GM23338 (cell line): ENCODE data around the gene MEIOC. TPM values are rescaled to one million over a fixed set of nuclear protein-coding genes. Genes with fewer than 3 reads are reported as not detected.
"Not testable (repeated sequence)": the region's sequence is repeated elsewhere in the genome, so short reads cannot be mapped to it uniquely, and the experiment has no call there.

Experiments
- ATAC-seq: fragments of 200-7000 bp; cut with Tn5 transposase; 3 replicates; pipeline ENCODE4 v1.9.1; 2020
- DNase-seq: peaks from one replicate; pipeline ENCODE4 v3.0.0-alpha.2; 2015; ENCODE audit warnings: low spot score
- H2AFZ ChIP-seq: fragments of 200-600 bp; sonication (generic); 2 replicates; pipeline ENCODE4 v1.8.0; 2016; ENCODE audit warnings: antibody characterized with exemption, mild to moderate bottlenecking, moderate library complexity
- H3F3A ChIP-seq: fragments of 200-600 bp; sonication (generic); replicated peaks from 2 replicates; pipeline ENCODE4 v1.8.0; 2017; ENCODE audit warnings: antibody characterized with exemption, mixed run types, low read depth
- H3K27ac ChIP-seq: fragments of 200-600 bp; sonication (generic); 2 replicates; pipeline ENCODE4 v1.6.1; 2016; ENCODE audit warnings: low read depth
- H3K27me3 ChIP-seq: fragments of 200-600 bp; sonication (generic); 2 replicates; pipeline ENCODE4 v1.8.0; 2016; ENCODE audit warnings: mild to moderate bottlenecking, mixed run types, moderate library complexity; ENCODE audit not compliant: insufficient read depth
- H3K36me3 ChIP-seq: fragments of 200-600 bp; sonication (generic); 2 replicates; pipeline ENCODE4 v1.8.0; 2016; ENCODE audit warnings: mild to moderate bottlenecking; ENCODE audit not compliant: insufficient read depth
- H3K4me1 ChIP-seq: fragments of 200-600 bp; sonication (generic); 2 replicates; pipeline ENCODE4 v1.8.0; 2016; ENCODE audit warnings: mild to moderate bottlenecking, moderate library complexity; ENCODE audit not compliant: insufficient read depth
- H3K4me2 ChIP-seq: fragments of 200-600 bp; sonication (generic); 2 replicates; pipeline ENCODE4 v1.7.1; 2017; ENCODE audit warnings: mixed run types
- H3K4me3 ChIP-seq: fragments of 200-600 bp; sonication (generic); 2 replicates; pipeline ENCODE4 v1.6.1; 2016; ENCODE audit warnings: mixed run types
- H3K79me2 ChIP-seq: fragments of 200-600 bp; sonication (generic); replicated peaks from 2 replicates; pipeline ENCODE4 v1.8.0; 2017; ENCODE audit warnings: mild to moderate bottlenecking; ENCODE audit not compliant: insufficient read depth
- H3K9me2 ChIP-seq: fragments of 200-600 bp; sonication (generic); 2 replicates; pipeline ENCODE4 v1.8.0; 2017; ENCODE audit not compliant: insufficient read depth
- H4K20me1 ChIP-seq: fragments of 200-600 bp; sonication (generic); replicated peaks from 2 replicates; pipeline ENCODE4 v1.8.0; 2017; ENCODE audit warnings: mild to moderate bottlenecking; ENCODE audit not compliant: insufficient read depth
- H3K27ac Mint-ChIP-seq: 2 replicates; pipeline ENCODE4 v1.8.0; 2020; ENCODE audit warnings: inconsistent platforms, mild to moderate bottlenecking, moderate library complexity, mixed read lengths
- H3K27me3 Mint-ChIP-seq: 3 replicates; pipeline ENCODE4 v1.8.0; 2022; ENCODE audit warnings: low read depth, mild to moderate bottlenecking, moderate library complexity, mixed read lengths, inconsistent platforms; ENCODE audit not compliant: insufficient read depth, poor library complexity
- H3K36me3 Mint-ChIP-seq: 3 replicates; pipeline ENCODE4 v1.8.0; 2021; ENCODE audit warnings: low read depth, mild to moderate bottlenecking, inconsistent platforms, moderate library complexity, mixed read lengths
- H3K4me1 Mint-ChIP-seq: 3 replicates; pipeline ENCODE4 v1.8.0; 2020; ENCODE audit warnings: mild to moderate bottlenecking, inconsistent platforms, mixed read lengths
- H3K4me3 Mint-ChIP-seq: 3 replicates; pipeline ENCODE4 v1.8.0; 2021; ENCODE audit warnings: moderate library complexity, mild to moderate bottlenecking, inconsistent platforms, mixed read lengths
- H3K9me3 Mint-ChIP-seq: 3 replicates; pipeline ENCODE4 v1.8.0; 2020; ENCODE audit warnings: moderate library complexity, mild to moderate bottlenecking, inconsistent platforms, mixed read lengths
- CREB1 ChIP-seq: fragments of 250-450 bp; sonication (Bioruptor Pico); IDR thresholded peaks from 2 replicates; pipeline ENCODE4 v1.5.0; 2020; ENCODE audit warnings: low read depth, mild to moderate bottlenecking, moderate library complexity
- ETS1 ChIP-seq: IDR thresholded peaks from 2 replicates; pipeline ENCODE4 v1.6.1; 2016; ENCODE audit warnings: antibody characterized with exemption
- EZH2phosphoT487 ChIP-seq: fragments of 200-600 bp; sonication (generic); IDR thresholded peaks from one replicate; pipeline ENCODE4 v1.8.1; 2018; ENCODE audit warnings: antibody characterized with exemption; ENCODE audit not compliant: unreplicated experiment
- JUNB ChIP-seq: IDR thresholded peaks from one replicate; pipeline ENCODE4 v1.6.1; 2016; ENCODE audit warnings: antibody characterized with exemption; ENCODE audit not compliant: unreplicated experiment
- REST ChIP-seq: IDR thresholded peaks from one replicate; pipeline ENCODE4 v1.6.1; 2018; ENCODE audit warnings: antibody characterized with exemption; ENCODE audit not compliant: unreplicated experiment
- ZNF114 ChIP-seq: fragments of 250-450 bp; sonication (Bioruptor Pico); IDR thresholded peaks from 2 replicates; pipeline ENCODE4 v1.5.0; 2020; ENCODE audit warnings: mild to moderate bottlenecking, moderate library complexity
- polyA plus RNA-seq: library from polyadenylated mRNA; unstranded; fragments of >200 nt; fragmentation: Nextera tagmentation; extraction: Ambion mirVana; gene quantifications from 2 replicates; pipeline ENCODE4 v1.2.1, GENCODE V29; 2016
- total RNA-seq: library from RNA; depleted of rRNA; stranded (reverse); fragments of >200 nt; shearing (Covaris generic); gene quantifications from 2 replicates; pipeline ENCODE4 v1.2.3, GENCODE V29; 2014

MEIOC gene
- total and polyA plus RNA-seq, 2 experiments from 2014 or later = 2.1 to 23.8 TPM

- H3K27ac Mint-ChIP-seq = no peak overlapping the region
- peaks cover 17% of the 10 kb centered on the region for H3K4me1 Mint-ChIP-seq
These were observed 41.4 kb upstream of the MEIOC start for GRCh38 chr17:44614862-44615261.

GRCh38 chr17:44618652-44619051, 37.6 kb upstream of the MEIOC start:
- H2AFZ ChIP-seq, H3K4me3 Mint-ChIP-seq, H3K79me2 ChIP-seq, H3K27me3 Mint-ChIP-seq, H3K36me3 Mint-ChIP-seq, H3F3A ChIP-seq, H3K9me2 ChIP-seq, H3K4me2 ChIP-seq, H3K27ac ChIP-seq, H4K20me1 ChIP-seq, H3K9me3 Mint-ChIP-seq, DNase-seq, H3K27me3 ChIP-seq, ATAC-seq, H3K27ac Mint-ChIP-seq, H3K4me1 ChIP-seq, H3K4me1 Mint-ChIP-seq, H3K36me3 ChIP-seq, H3K4me3 ChIP-seq: not testable (repeated sequence)

More at GRCh38 chr17:44614862-44615261, 41.4 kb upstream of the MEIOC start:
- no peak overlapping the region for H3K4me2 ChIP-seq
- H3K36me3 Mint-ChIP-seq = no peaks in the 10 kb centered on the region; the same call in 2 of the 3 replicates
- H3K27ac ChIP-seq = no peak overlapping the region
- no peaks in the 10 kb centered on the region for H3F3A ChIP-seq
- H3K36me3 ChIP-seq = no peaks in the 10 kb centered on the region
- ATAC-seq (no peak), DNase-seq (no peak)
- no peaks in the 10 kb centered on the region for H3K9me2 ChIP-seq
- H3K4me1 ChIP-seq = no peaks in the 10 kb centered on the region
- H3K9me3 Mint-ChIP-seq = no peaks in the 10 kb centered on the region
- no peaks in the 10 kb centered on the region for H4K20me1 ChIP-seq
- H3K27me3 Mint-ChIP-seq = peaks cover 7% of the 10 kb centered on the region
- no peaks in the 10 kb centered on the region for H3K79me2 ChIP-seq
- H3K27me3 ChIP-seq = no peaks in the 10 kb centered on the region
- no peak overlapping the region for H3K4me3 ChIP-seq
- H2AFZ ChIP-seq = no peak overlapping the region
- no peak overlapping the region for H3K4me3 Mint-ChIP-seq
- no peak for TF ChIP-seq REST
- no peak for TF ChIP-seq ZNF114
- TF ChIP-seq CREB1 (CRISPR knock-in tag) = no peak
- TF ChIP-seq JUNB = no peak
- no peak for TF ChIP-seq ETS1
- TF ChIP-seq EZH2phosphoT487 = no peak
